NCI-H128 (cell line): Measurements from ENCODE around the gene S1PR1.
"Not testable (repeated sequence)": the region's sequence is repeated elsewhere in the genome, so short reads cannot be mapped to it uniquely, and the experiment has no call there.

Experiments used
- DNase-seq: peaks from one replicate; lab custom pipeline; 2025; ENCODE audit not compliant: unreplicated experiment; lab: John Stamatoyannopoulos, UW

The S1PR1 gene

GRCh38 chr1:101219924-101220870 is 16.6 kb upstream of the S1PR1 start:
- DNase-seq, result no peak

- DNase-seq, result no peak
Measured at GRCh38 chr1:101220906-101221305, 15.9 kb upstream of the S1PR1 start.

GRCh38 chr1:101221945-101222429 is 14.8 kb upstream of the S1PR1 start:
- DNase-seq, result no peak

GRCh38 chr1:101227837-101228236 is 9.0 kb upstream of the S1PR1 start:
- no peak for DNase-seq

GRCh38 chr1:101228424-101229134 is 8.2 kb upstream of the S1PR1 start:
- no peak for DNase-seq

- not testable (repeated sequence) for DNase-seq
Measured at GRCh38 chr1:101232182-101232581, 4.6 kb upstream of the S1PR1 start.

- no peak for DNase-seq
Measured at GRCh38 chr1:101233495-101233894, 3.3 kb upstream of the S1PR1 start.

GRCh38 chr1:101235216-101235695 is 1.6 kb upstream of the S1PR1 start:
- no peak for DNase-seq

- no peak for DNase-seq
Measured at GRCh38 chr1:101235696-101236515, 913 bp upstream of the S1PR1 start.

GRCh38 chr1:101237229-101237837 is 514 bp downstream of the S1PR1 start:
- DNase-seq, result no peak

- no peak for DNase-seq
Measured at GRCh38 chr1:101238031-101238628, 1.3 kb downstream of the S1PR1 start.

- no peak for DNase-seq
Measured at GRCh38 chr1:101238681-101239094, 1.9 kb downstream of the S1PR1 start.

GRCh38 chr1:101239095-101240040 is 2.5 kb downstream of the S1PR1 start:
- no peak for DNase-seq

GRCh38 chr1:101240041-101240430 is 3.2 kb downstream of the S1PR1 start:
- DNase-seq, result no peak

GRCh38 chr1:101241485-101242225 is 4.8 kb downstream of the S1PR1 start:
- no peak for DNase-seq

GRCh38 chr1:101242324-101243050 is 5.7 kb downstream of the S1PR1 start:
- no peak for DNase-seq

GRCh38 chr1:101243751-101244150 is 6.9 kb downstream of the S1PR1 start:
- DNase-seq, result no peak

GRCh38 chr1:101244842-101245241 is 8.0 kb downstream of the S1PR1 start:
- DNase-seq, result no peak
